ENCODE results near the gene DHPS.
A peak's percentile ranks its signal among the peaks of the same experiment; 100 is the strongest.

Gene DHPS

DNA sequence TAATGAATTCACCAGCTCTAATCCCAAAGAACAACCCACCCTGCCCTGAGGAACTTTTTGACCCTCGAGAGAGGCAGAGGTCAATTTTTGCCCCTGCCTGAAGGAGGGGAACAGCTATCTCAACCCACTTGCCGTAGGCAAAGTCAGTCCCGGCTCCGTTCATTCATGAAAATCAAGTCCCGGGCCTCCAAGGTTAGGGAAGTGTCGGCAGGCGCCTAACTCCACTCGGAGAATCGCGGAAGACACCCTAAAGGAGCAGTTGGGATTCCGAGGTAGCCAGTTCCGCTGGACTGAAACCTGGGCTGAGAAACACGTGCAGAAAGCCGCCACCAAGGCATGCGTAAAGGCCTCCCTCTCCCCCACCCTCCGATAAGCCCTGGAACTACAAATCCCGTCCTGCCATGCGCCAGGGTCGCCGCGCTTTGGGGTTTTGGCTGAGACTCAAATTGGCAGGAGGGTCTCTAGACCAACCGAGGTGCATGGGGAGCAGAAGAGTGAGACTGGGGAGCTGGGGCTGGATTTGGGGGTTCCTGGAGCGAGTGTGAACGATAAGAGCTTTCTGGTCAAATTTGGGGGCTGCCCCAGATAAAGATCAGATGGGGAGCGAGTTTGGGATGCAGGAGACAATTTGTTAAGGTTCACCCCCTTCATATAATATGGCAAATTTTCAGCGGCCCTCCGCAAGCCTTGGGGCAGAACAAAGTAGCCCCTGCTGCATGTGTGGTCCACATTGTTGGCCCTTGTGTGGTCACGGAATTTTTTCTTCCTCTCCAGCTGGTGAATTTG is 42.2 kb upstream of the DHPS start, which contains the start of gene TNPO2:
Gene TNPO2 (minus strand): TSS at position 292 of the 786 bp plus-strand sequence. CDS start 2,955 bp downstream, outside the sequence.
- CTCF ChIA-PET, result interaction anchor here (0.7 to 4.8 kb wide), 9 partner anchors 9 to 73 kb away, joined by 3 to 31 read pairs (median 9); partner anchors contain the start of gene TRIR
- TF ChIP-seq, protein P1, sequence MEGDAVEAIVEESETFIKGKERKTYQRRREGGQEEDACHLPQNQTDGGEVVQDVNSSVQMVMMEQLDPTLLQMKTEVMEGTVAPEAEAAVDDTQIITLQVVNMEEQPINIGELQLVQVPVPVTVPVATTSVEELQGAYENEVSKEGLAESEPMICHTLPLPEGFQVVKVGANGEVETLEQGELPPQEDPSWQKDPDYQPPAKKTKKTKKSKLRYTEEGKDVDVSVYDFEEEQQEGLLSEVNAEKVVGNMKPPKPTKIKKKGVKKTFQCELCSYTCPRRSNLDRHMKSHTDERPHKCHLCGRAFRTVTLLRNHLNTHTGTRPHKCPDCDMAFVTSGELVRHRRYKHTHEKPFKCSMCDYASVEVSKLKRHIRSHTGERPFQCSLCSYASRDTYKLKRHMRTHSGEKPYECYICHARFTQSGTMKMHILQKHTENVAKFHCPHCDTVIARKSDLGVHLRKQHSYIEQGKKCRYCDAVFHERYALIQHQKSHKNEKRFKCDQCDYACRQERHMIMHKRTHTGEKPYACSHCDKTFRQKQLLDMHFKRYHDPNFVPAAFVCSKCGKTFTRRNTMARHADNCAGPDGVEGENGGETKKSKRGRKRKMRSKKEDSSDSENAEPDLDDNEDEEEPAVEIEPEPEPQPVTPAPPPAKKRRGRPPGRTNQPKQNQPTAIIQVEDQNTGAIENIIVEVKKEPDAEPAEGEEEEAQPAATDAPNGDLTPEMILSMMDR (IDR thresholded peaks at IDR 0.05; ENCODE audit: insufficient read depth, low read length, missing control alignments), result no peak
- no peak for DNase-seq (ENCODE audit: low read depth, low spot score)

DNA sequence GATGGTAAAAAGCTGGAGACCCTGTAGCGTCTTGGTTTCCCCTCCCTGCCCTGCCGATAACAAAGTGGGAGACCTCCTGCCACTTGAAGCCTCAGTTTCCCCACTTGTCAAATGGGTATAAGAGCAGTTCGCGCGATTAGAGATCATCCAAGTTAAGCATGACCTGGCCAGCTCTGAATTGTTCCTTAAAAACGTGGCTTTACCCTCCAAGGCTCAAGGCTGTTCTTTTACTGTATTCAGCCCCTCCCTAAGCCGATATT is 41.6 kb upstream of the DHPS start:
- ChIA-PET CTCF (interaction anchor here (0.7 to 4.8 kb wide), 9 partner anchors 10 to 125 kb away, joined by 3 to 31 read pairs (median 9); partner anchors contain the start of gene TRIR), POLR2A (interaction anchor here (0.7 to 5.4 kb wide), 6 partner anchors 8 to 69 kb away, joined by 3 to 33 read pairs (median 7); partner anchors contain the start of genes DHPS, GET3, JUNB and TRIR)
- TF ChIP-seq, protein P1 (IDR thresholded peaks at IDR 0.05; ENCODE audit: insufficient read depth, low read length, missing control alignments), result no peak
- H3K4me3 ChIP-seq (ENCODE audit: low read depth, low read length), result peak overlapping the region; percentile 80
- DNase-seq (ENCODE audit: low read depth, low spot score), result no peak

More for the DNA sequence above, 42.2 kb upstream of the DHPS start, which contains the start of gene TNPO2:
- peak within 1 kb of the TSS; percentile 80 for H3K4me3 ChIP-seq (ENCODE audit: low read depth, low read length)
- POLR2A ChIA-PET, result interaction anchor here (0.6 to 5.4 kb wide), 6 partner anchors 9 to 69 kb away, joined by 3 to 33 read pairs (median 6); partner anchors contain the start of genes DHPS, GET3, JUNB and TRIR

DNA sequence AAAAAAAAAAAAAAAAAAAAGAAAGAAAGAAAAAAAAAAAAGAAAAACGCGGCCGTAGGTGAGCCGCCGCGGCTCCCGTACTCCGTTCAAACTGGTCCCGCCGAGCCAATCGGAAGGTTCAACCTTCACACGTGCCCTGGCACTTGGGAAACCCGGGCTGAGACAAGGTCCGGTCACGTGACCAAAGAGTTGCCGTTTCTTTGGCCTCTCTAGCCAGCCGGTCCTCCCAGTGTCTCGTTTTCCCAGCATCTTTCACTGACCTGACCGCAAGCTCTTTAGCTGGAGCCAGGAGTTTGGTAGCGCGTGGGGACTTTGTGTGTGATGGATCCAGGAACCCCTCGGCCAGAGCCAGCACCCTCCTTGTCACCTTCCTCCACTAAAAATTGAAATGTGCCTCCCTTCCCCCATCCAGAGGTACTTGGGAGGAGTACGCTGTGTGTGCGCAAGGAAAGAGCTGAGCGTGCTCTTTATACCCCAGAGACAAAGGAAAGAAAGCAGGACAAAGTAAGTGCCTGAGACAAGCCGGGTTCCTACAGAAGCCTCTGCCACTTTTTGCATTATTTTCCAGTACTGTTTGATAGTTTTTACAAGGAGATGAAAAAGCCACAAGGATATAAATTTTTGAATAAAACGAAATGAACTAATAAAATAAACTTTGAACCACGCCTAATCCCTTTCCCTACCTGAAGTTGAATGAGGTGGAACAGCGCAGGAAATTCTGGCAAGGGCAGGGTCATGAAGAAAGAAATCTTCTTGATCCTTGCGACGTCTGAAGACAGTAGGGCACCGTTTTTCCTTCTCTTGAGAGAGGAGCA is 41.1 kb upstream of the DHPS start:
- H3K4me3 ChIP-seq (ENCODE audit: low read depth, low read length), result peak overlapping the region; percentile 80
- ChIA-PET POLR2A (interaction anchor here (0.7 to 5.4 kb wide), 9 partner anchors 9 to 70 kb away, joined by 3 to 33 read pairs (median 7); partner anchors contain the start of genes DHPS, GET3, JUNB and TRIR), CTCF (interaction anchor here (0.7 to 4.8 kb wide), 11 partner anchors 9 to 125 kb away, joined by 3 to 31 read pairs (median 5); partner anchors contain the start of gene TRIR)
- DNase-seq (ENCODE audit: low read depth, low spot score), result peak; percentile 95
- TF ChIP-seq, protein P1 (IDR thresholded peaks at IDR 0.05; ENCODE audit: insufficient read depth, low read length, missing control alignments), result no peak

DNA sequence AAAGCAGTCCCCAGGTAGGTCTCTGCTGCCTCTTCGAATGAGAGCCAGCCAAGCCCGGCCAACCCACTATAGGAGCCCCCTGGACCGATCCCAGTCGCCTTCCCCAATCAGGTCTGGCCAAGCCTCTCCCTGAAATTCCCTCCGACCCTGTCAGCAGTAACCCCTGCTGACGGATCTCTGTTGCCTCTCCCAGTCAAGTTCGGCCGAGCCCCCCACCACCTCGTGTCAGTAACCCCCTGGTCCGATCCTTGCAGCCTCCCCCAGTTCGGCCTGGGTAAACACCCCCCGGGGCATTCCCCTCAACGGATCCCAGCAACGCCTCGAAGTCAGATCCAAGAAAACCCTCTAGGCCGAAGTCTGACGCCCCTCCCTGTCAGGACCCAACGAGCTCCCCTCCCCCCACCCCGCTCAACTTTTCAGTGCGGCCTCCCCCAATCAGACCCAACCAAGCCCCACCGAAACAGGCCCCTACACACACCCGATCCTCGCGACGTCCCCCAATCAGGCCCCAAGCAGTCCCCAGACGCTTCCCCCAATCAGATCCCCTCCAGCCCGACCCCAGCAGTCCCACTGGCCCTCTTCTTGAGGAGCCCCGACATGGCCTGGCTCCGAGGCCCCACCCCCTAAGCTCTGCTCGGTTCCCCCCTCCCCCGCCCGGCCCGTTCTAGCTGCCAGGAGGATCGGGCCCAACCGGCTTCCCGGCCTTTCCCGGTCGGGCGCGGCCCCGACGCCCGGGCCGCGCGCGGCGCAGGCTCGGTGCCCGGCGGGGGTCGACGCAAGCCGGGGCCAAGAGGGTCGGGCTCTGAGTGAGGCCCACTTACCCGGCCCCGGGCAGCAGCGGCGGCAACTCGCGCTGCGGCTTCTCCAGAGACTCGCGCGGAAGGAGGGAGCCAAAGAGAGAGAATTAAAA is 40.2 kb upstream of the DHPS start:
- peak overlapping the region; percentile 80 for H3K4me3 ChIP-seq (ENCODE audit: low read depth, low read length)
- ChIA-PET CTCF (interaction anchor here (0.7 to 4.8 kb wide), 12 partner anchors 9 to 126 kb away, joined by 3 to 31 read pairs (median 5); partner anchors contain the start of gene TRIR), POLR2A (interaction anchor here (0.7 to 5.4 kb wide), 8 partner anchors 9 to 71 kb away, joined by 3 to 33 read pairs (median 6); partner anchors contain the start of genes DHPS, GET3, JUNB and TRIR)
- DNase-seq (ENCODE audit: low read depth, low spot score), result peak; percentile 26
- TF ChIP-seq, protein P1 (IDR thresholded peaks at IDR 0.05; ENCODE audit: insufficient read depth, low read length, missing control alignments), result no peak

DNA sequence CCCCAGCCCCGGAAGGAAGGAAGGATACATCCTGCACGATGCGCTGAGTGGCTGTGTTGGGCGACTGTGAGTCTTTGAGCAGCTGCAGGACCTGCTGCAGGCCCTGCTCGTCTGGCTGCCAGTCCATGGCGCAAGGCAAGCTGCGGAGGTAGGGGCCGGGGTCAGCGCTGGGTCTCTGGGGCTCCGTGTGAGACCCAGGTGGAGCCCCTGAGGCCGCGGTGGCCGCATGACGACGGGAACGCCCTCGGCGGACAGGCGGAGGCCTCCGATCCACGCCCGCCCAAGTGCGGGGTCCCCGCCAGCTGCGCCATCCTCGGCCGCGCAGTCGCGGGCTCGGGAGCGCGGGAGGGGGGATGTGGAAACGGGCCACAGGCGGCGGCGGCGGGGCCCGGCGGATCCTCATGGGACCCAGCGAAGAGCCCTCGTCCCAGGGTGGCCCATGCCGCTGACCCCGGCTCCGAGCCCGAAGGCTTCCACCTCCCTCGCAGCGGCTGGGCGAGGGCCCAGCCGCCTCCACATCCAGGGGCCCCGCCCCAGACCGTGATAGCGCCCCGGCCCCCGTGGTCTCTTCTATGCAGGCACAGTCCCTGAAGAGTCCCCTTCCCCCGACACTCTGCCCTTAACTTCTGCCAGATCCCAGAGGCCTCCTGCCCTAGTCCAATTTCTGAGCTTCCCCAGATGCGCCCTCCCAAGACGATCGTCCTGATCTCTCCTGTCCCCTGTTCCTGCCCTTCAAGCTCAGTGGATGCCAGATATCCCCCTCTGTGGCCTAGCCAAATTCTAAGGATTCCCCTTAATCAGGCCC is 39.4 kb upstream of the DHPS start:
- TF ChIP-seq, protein P1 (IDR thresholded peaks at IDR 0.05; ENCODE audit: insufficient read depth, low read length, missing control alignments), result no peak
- ChIA-PET CTCF (interaction anchor here (0.7 to 4.8 kb wide), 11 partner anchors 8 to 127 kb away, joined by 3 to 31 read pairs (median 5); partner anchors contain the start of gene TRIR), POLR2A (interaction anchor here (0.6 to 5.4 kb wide), 6 partner anchors 13 to 71 kb away, joined by 4 to 33 read pairs (median 6); partner anchors contain the start of genes DHPS, GET3, JUNB and TRIR)
- no peak for DNase-seq (ENCODE audit: low read depth, low spot score)
- H3K4me3 ChIP-seq (ENCODE audit: low read depth, low read length), result peak overlapping the region; percentile 80
